ENCODE results near the gene FAM120B.

Gene FAM120B

DNA sequence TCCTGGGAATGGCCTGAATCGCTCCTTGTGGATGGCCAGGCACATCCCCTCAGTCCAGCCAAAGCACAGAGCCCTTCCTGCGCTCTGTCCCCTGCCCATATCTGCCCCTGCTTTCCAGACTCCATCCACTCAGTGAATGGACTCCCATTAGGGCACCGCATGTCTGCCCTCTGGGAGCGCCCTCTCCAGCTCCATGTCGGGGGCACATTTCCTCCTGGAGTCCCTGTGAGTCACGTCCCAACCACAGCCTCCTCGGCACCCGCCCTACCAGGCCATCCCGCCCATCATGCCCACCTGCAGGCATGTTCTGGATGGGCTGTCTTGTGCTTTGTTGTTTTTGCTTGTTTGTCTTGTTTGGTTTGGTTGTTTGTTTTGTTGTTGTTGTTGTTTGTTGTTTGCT lies 149.8 kb downstream of the FAM120B start:
- DNase-seq (ENCODE audit: low read depth), result no peak

Measured in fibroblast of the conjunctiva (primary cell).